GM23338 (cell line): ENCODE data around the gene SLC26A11. TPM values are rescaled to one million over a fixed set of nuclear protein-coding genes. Genes with fewer than 3 reads are reported as not detected.

ENCODE experiments used
- ATAC-seq: fragments of 200-7000 bp; cut with Tn5 transposase; 3 replicates; pipeline ENCODE4 v1.9.1; 2020
- DNase-seq: peaks from one replicate; pipeline ENCODE4 v3.0.0-alpha.2; 2015; ENCODE audit warnings: low spot score
- H2AFZ ChIP-seq: fragments of 200-600 bp; sonication (generic); 2 replicates; pipeline ENCODE4 v1.8.0; 2016; ENCODE audit warnings: antibody characterized with exemption, mild to moderate bottlenecking, moderate library complexity
- H3F3A ChIP-seq: fragments of 200-600 bp; sonication (generic); replicated peaks from 2 replicates; pipeline ENCODE4 v1.8.0; 2017; ENCODE audit warnings: antibody characterized with exemption, mixed run types, low read depth
- H3K27ac ChIP-seq: fragments of 200-600 bp; sonication (generic); 2 replicates; pipeline ENCODE4 v1.6.1; 2016; ENCODE audit warnings: low read depth
- H3K27me3 ChIP-seq: fragments of 200-600 bp; sonication (generic); 2 replicates; pipeline ENCODE4 v1.8.0; 2016; ENCODE audit warnings: mild to moderate bottlenecking, mixed run types, moderate library complexity; ENCODE audit not compliant: insufficient read depth
- H3K36me3 ChIP-seq: fragments of 200-600 bp; sonication (generic); 2 replicates; pipeline ENCODE4 v1.8.0; 2016; ENCODE audit warnings: mild to moderate bottlenecking; ENCODE audit not compliant: insufficient read depth
- H3K4me1 ChIP-seq: fragments of 200-600 bp; sonication (generic); 2 replicates; pipeline ENCODE4 v1.8.0; 2016; ENCODE audit warnings: mild to moderate bottlenecking, moderate library complexity; ENCODE audit not compliant: insufficient read depth
- H3K4me2 ChIP-seq: fragments of 200-600 bp; sonication (generic); 2 replicates; pipeline ENCODE4 v1.7.1; 2017; ENCODE audit warnings: mixed run types
- H3K4me3 ChIP-seq: fragments of 200-600 bp; sonication (generic); 2 replicates; pipeline ENCODE4 v1.6.1; 2016; ENCODE audit warnings: mixed run types
- H3K79me2 ChIP-seq: fragments of 200-600 bp; sonication (generic); replicated peaks from 2 replicates; pipeline ENCODE4 v1.8.0; 2017; ENCODE audit warnings: mild to moderate bottlenecking; ENCODE audit not compliant: insufficient read depth
- H3K9me2 ChIP-seq: fragments of 200-600 bp; sonication (generic); 2 replicates; pipeline ENCODE4 v1.8.0; 2017; ENCODE audit not compliant: insufficient read depth
- H4K20me1 ChIP-seq: fragments of 200-600 bp; sonication (generic); replicated peaks from 2 replicates; pipeline ENCODE4 v1.8.0; 2017; ENCODE audit warnings: mild to moderate bottlenecking; ENCODE audit not compliant: insufficient read depth
- H3K27ac Mint-ChIP-seq: 2 replicates; pipeline ENCODE4 v1.8.0; 2020; ENCODE audit warnings: inconsistent platforms, mild to moderate bottlenecking, moderate library complexity, mixed read lengths
- H3K27me3 Mint-ChIP-seq: 3 replicates; pipeline ENCODE4 v1.8.0; 2022; ENCODE audit warnings: low read depth, mild to moderate bottlenecking, moderate library complexity, mixed read lengths, inconsistent platforms; ENCODE audit not compliant: insufficient read depth, poor library complexity
- H3K36me3 Mint-ChIP-seq: 3 replicates; pipeline ENCODE4 v1.8.0; 2021; ENCODE audit warnings: low read depth, mild to moderate bottlenecking, inconsistent platforms, moderate library complexity, mixed read lengths
- H3K4me1 Mint-ChIP-seq: 3 replicates; pipeline ENCODE4 v1.8.0; 2020; ENCODE audit warnings: mild to moderate bottlenecking, inconsistent platforms, mixed read lengths
- H3K4me3 Mint-ChIP-seq: 3 replicates; pipeline ENCODE4 v1.8.0; 2021; ENCODE audit warnings: moderate library complexity, mild to moderate bottlenecking, inconsistent platforms, mixed read lengths
- H3K9me3 Mint-ChIP-seq: 3 replicates; pipeline ENCODE4 v1.8.0; 2020; ENCODE audit warnings: moderate library complexity, mild to moderate bottlenecking, inconsistent platforms, mixed read lengths
- CREB1 ChIP-seq: fragments of 250-450 bp; sonication (Bioruptor Pico); IDR thresholded peaks from 2 replicates; pipeline ENCODE4 v1.5.0; 2020; ENCODE audit warnings: low read depth, mild to moderate bottlenecking, moderate library complexity
- ETS1 ChIP-seq: IDR thresholded peaks from 2 replicates; pipeline ENCODE4 v1.6.1; 2016; ENCODE audit warnings: antibody characterized with exemption
- EZH2phosphoT487 ChIP-seq: fragments of 200-600 bp; sonication (generic); IDR thresholded peaks from one replicate; pipeline ENCODE4 v1.8.1; 2018; ENCODE audit warnings: antibody characterized with exemption; ENCODE audit not compliant: unreplicated experiment
- JUNB ChIP-seq: IDR thresholded peaks from one replicate; pipeline ENCODE4 v1.6.1; 2016; ENCODE audit warnings: antibody characterized with exemption; ENCODE audit not compliant: unreplicated experiment
- NANOG ChIP-seq: IDR thresholded peaks from 2 replicates; pipeline ENCODE4 v1.6.1; 2016; ENCODE audit warnings: antibody characterized with exemption, borderline replicate concordance
- POLR2AphosphoS5 ChIP-seq: IDR thresholded peaks from 2 replicates; pipeline ENCODE4 v1.6.1; 2016; ENCODE audit warnings: antibody characterized with exemption, low read depth
- REST ChIP-seq: IDR thresholded peaks from one replicate; pipeline ENCODE4 v1.6.1; 2018; ENCODE audit warnings: antibody characterized with exemption; ENCODE audit not compliant: unreplicated experiment
- STAT1 ChIP-seq: IDR thresholded peaks from one replicate; pipeline ENCODE4 v1.6.1; 2016; ENCODE audit warnings: antibody characterized with exemption; ENCODE audit not compliant: unreplicated experiment
- polyA plus RNA-seq: library from polyadenylated mRNA; unstranded; fragments of >200 nt; fragmentation: Nextera tagmentation; extraction: Ambion mirVana; gene quantifications from 2 replicates; pipeline ENCODE4 v1.2.1, GENCODE V29; 2016
- total RNA-seq: library from RNA; depleted of rRNA; stranded (reverse); fragments of >200 nt; shearing (Covaris generic); gene quantifications from 2 replicates; pipeline ENCODE4 v1.2.3, GENCODE V29; 2014

Gene SLC26A11
- total and polyA plus RNA-seq, 2 experiments from 2014 or later: 10.9 to 23.0 TPM

GRCh38 chr17:80201446-80201845, 18.8 kb upstream of the SLC26A11 start:
- no peaks in the 10 kb centered on the region for H4K20me1 ChIP-seq
- H3K36me3 ChIP-seq: no peaks in the 10 kb centered on the region
- Mint-ChIP-seq H3K4me1 (peaks cover 14% of the 10 kb centered on the region), H3K4me3 (no peak overlapping the region), H3K27ac (no peak overlapping the region), H3K27me3 (peaks cover 18% of the 10 kb centered on the region), H3K36me3 (peaks cover 11% of the 10 kb centered on the region; the same call in 2 of the 3 replicates), H3K9me3 (peaks cover 9% of the 10 kb centered on the region; the same call in 2 of the 3 replicates)
- DNase-seq: no peak
- H3K27me3 ChIP-seq: no peaks in the 10 kb centered on the region
- no peaks in the 10 kb centered on the region for H3F3A ChIP-seq
- H3K4me2 ChIP-seq: no peak overlapping the region
- H3K27ac ChIP-seq: no peak overlapping the region
- H3K9me2 ChIP-seq: no peaks in the 10 kb centered on the region
- no peak overlapping the region for H3K4me3 ChIP-seq
- no peaks in the 10 kb centered on the region for H3K4me1 ChIP-seq
- no peak overlapping the region for H2AFZ ChIP-seq
- no peaks in the 10 kb centered on the region for H3K79me2 ChIP-seq
- TF ChIP-seq EZH2phosphoT487: no peak
- no peak for TF ChIP-seq CREB1 (CRISPR knock-in tag)
- TF ChIP-seq ETS1: no peak
- no peak for ATAC-seq

- H3K27ac ChIP-seq: no peak overlapping the region
- no peaks in the 10 kb centered on the region for H3K27me3 ChIP-seq
- no peaks in the 10 kb centered on the region for H4K20me1 ChIP-seq
- H3K4me3 Mint-ChIP-seq: no peak overlapping the region
- H3K4me1 Mint-ChIP-seq: peaks cover 14% of the 10 kb centered on the region
- H3K4me2 ChIP-seq: no peak overlapping the region
- no peaks in the 10 kb centered on the region for H3K36me3 ChIP-seq
- H3K79me2 ChIP-seq: no peaks in the 10 kb centered on the region
- peaks cover 14% of the 10 kb centered on the region for H3K27me3 Mint-ChIP-seq
- H3K4me3 ChIP-seq: no peak overlapping the region
- H3K4me1 ChIP-seq: no peaks in the 10 kb centered on the region
- no peaks in the 10 kb centered on the region for H3K9me2 ChIP-seq
- TF ChIP-seq CREB1 (CRISPR knock-in tag) (no peak), JUNB (no peak), STAT1 (no peak), REST (no peak), EZH2phosphoT487 (no peak), POLR2AphosphoS5 (no peak), NANOG (no peak)
- no peak overlapping the region for H3K27ac Mint-ChIP-seq
- ATAC-seq (no peak), DNase-seq (no peak)
- H3K9me3 Mint-ChIP-seq: peaks cover 9% of the 10 kb centered on the region; the same call in 2 of the 3 replicates
- no peaks in the 10 kb centered on the region for H3F3A ChIP-seq
- no peak overlapping the region for H2AFZ ChIP-seq
- peaks cover 11% of the 10 kb centered on the region; the same call in 2 of the 3 replicates for H3K36me3 Mint-ChIP-seq
Measured at GRCh38 chr17:80202197-80202596, 18.0 kb upstream of the SLC26A11 start.
